Adipocyte (in vitro differentiated cells): ENCODE measurements around the gene ATP10B.

ENCODE experiments used
- DNase-seq: peaks from one replicate; pipeline ENCODE4 v3.0.0-alpha.2; 2015; ENCODE audit warnings: low read depth
- H3K27me3 ChIP-seq: replicated peaks from 2 replicates; pipeline ENCODE4 v1.7.0; 2013; ENCODE audit warnings: mild to moderate bottlenecking, low read length, moderate library complexity; ENCODE audit not compliant: control insufficient read depth, insufficient read depth
- H3K36me3 ChIP-seq: 2 replicates; pipeline ENCODE4 v1.7.0; 2013; ENCODE audit warnings: low read length, mild to moderate bottlenecking, moderate library complexity; ENCODE audit not compliant: control insufficient read depth, insufficient read depth, severe bottlenecking
- H3K4me1 ChIP-seq: 2 replicates; pipeline ENCODE4 v1.7.0; 2013; ENCODE audit warnings: mild to moderate bottlenecking, low read length, moderate library complexity; ENCODE audit not compliant: control insufficient read depth, insufficient read depth
- H3K4me3 ChIP-seq: 2 replicates; pipeline ENCODE4 v1.7.0; 2013; ENCODE audit warnings: mild to moderate bottlenecking, low read length, moderate library complexity
- H3K9ac ChIP-seq: 2 replicates; pipeline ENCODE4 v1.7.0; 2013; ENCODE audit warnings: mild to moderate bottlenecking, low read length, moderate library complexity
- H3K9me3 ChIP-seq: 2 replicates; pipeline ENCODE4 v1.7.0; 2013; ENCODE audit warnings: mild to moderate bottlenecking, low read length, moderate library complexity; ENCODE audit not compliant: control insufficient read depth

The ATP10B gene

DNA sequence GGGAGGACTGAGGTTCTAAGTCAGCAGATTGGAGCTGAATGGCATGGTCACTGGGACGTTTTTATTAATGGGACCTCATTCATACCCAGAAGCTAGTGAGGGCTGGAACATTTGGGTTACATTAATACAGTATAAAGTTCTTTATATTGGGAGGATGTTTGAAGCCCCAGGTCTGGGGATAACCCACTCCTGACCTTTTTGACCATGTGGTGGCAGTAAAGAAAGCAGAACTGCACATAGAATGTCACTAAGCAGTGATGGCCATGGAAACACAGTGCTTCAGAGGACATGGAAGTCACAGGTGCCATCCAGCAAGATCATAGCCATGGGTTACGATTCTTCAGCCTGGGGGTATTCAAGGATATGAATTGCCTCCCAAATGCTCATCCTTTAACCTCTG lies 176.0 kb downstream of the ATP10B start:
- DNase-seq = no peak
- Histone ChIP-seq H3K27me3 (no peaks in the 10 kb centered on the region), H3K36me3 (no peaks in the 10 kb centered on the region), H3K4me3 (no peak overlapping the region), H3K9me3 (no peaks in the 10 kb centered on the region), H3K9ac (no peak overlapping the region), H3K4me1 (no peaks in the 10 kb centered on the region)

GRCh38 chr5:160674901-160675300 lies 177.1 kb downstream of the ATP10B start:
- Histone ChIP-seq H3K4me1 (no peaks in the 10 kb centered on the region), H3K36me3 (no peaks in the 10 kb centered on the region), H3K9ac (no peak overlapping the region), H3K27me3 (no peaks in the 10 kb centered on the region), H3K4me3 (no peak overlapping the region), H3K9me3 (no peaks in the 10 kb centered on the region)
- no peak for DNase-seq

DNA sequence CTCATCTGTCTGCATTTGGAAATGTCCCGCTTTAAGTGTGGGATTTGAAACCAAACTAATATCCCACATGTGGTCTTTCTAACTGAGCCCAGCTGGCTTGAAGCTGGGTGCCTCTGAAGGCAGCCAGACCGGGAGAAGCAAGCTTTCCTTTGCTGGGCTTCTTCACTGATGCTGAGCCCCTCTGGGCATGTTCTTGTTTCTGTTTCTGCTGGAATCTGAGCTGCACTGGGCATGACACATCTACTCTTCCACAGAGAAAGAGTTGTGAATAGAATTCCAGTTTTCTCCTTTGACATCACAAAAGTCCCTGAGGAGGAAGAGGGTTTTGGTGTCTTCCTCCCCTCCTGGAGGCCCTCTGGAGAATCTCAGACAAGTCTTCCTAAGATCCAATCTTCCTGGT lies 179.5 kb downstream of the ATP10B start:
- Histone ChIP-seq H3K27me3 (no peaks in the 10 kb centered on the region), H3K4me3 (no peak overlapping the region), H3K36me3 (no peaks in the 10 kb centered on the region), H3K9ac (no peak overlapping the region), H3K9me3 (no peaks in the 10 kb centered on the region), H3K4me1 (no peaks in the 10 kb centered on the region)
- no peak for DNase-seq

DNA sequence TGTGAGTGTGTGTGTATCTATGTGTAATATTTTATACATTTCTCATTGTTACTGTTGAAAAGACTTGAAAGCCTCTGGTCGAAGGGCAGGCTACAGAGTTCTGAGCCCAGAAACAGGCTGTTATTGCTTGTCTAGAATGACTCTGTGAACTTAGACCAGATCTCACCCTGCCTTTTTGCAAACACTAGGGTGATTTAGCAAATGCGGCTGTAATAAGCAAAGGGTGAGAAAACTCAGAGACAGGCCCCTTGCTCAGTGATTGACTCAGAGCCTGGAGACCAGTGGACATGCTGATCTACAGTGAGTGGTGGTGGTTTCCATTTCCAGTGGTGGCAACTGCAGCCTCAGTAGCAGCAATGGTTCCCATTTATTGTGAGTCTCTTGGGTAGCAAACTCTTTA lies 183.7 kb downstream of the ATP10B start:
- no peaks in the 10 kb centered on the region for H3K36me3 ChIP-seq
- no peaks in the 10 kb centered on the region for H3K9me3 ChIP-seq
- no peak overlapping the region for H3K9ac ChIP-seq
- no peak for DNase-seq
- H3K4me3 ChIP-seq = no peak overlapping the region
- peaks cover 4% of the 10 kb centered on the region for H3K27me3 ChIP-seq
- no peaks in the 10 kb centered on the region for H3K4me1 ChIP-seq

GRCh38 chr5:160667160-160667559 lies 184.9 kb downstream of the ATP10B start:
- H3K27me3 ChIP-seq = peaks cover 4% of the 10 kb centered on the region
- DNase-seq = no peak
- H3K9me3 ChIP-seq = no peaks in the 10 kb centered on the region
- no peaks in the 10 kb centered on the region for H3K4me1 ChIP-seq
- no peak overlapping the region for H3K4me3 ChIP-seq
- H3K36me3 ChIP-seq = no peaks in the 10 kb centered on the region
- H3K9ac ChIP-seq = no peak overlapping the region

DNA sequence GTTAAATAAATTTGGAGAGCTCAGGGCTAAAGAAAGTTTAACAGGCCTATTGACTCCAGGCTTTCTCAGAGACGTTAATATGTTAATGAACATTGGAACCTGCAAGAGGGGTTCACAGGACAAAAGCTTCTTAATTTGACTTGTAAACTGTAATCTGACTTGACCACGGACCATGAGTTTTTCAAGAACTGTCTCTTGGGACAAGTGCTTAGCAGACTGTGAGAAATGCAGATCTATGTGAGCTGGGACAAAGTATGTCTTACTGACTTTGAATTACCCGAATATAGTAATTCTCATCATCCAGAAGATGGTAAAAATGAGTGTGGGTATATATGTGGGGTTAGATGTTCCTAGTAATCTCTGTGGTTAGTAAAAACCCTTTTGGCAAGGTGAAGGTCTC lies 186.6 kb downstream of the ATP10B start:
- no peak for DNase-seq
- Histone ChIP-seq H3K36me3 (no peaks in the 10 kb centered on the region), H3K4me3 (no peak overlapping the region), H3K27me3 (peaks cover 4% of the 10 kb centered on the region), H3K9me3 (no peaks in the 10 kb centered on the region), H3K4me1 (no peaks in the 10 kb centered on the region), H3K9ac (no peak overlapping the region)

GRCh38 chr5:160660132-160660531 lies 191.9 kb downstream of the ATP10B start:
- H3K9ac ChIP-seq = no peak overlapping the region
- H3K27me3 ChIP-seq = no peaks in the 10 kb centered on the region
- no peaks in the 10 kb centered on the region for H3K9me3 ChIP-seq
- no peaks in the 10 kb centered on the region for H3K36me3 ChIP-seq
- H3K4me3 ChIP-seq = no peak overlapping the region
- H3K4me1 ChIP-seq = no peaks in the 10 kb centered on the region
- DNase-seq = no peak

- Histone ChIP-seq H3K9ac (no peak overlapping the region), H3K4me1 (no peaks in the 10 kb centered on the region), H3K27me3 (no peaks in the 10 kb centered on the region), H3K36me3 (no peaks in the 10 kb centered on the region), H3K9me3 (no peaks in the 10 kb centered on the region), H3K4me3 (no peak overlapping the region)
- no peak for DNase-seq
These were observed 194.2 kb downstream of the ATP10B start for GRCh38 chr5:160657622-160658458.

GRCh38 chr5:160657068-160657507 lies 194.9 kb downstream of the ATP10B start:
- Histone ChIP-seq H3K9ac (no peak overlapping the region), H3K4me3 (no peak overlapping the region), H3K9me3 (no peaks in the 10 kb centered on the region), H3K4me1 (no peaks in the 10 kb centered on the region), H3K27me3 (no peaks in the 10 kb centered on the region), H3K36me3 (no peaks in the 10 kb centered on the region)
- DNase-seq = no peak

DNA sequence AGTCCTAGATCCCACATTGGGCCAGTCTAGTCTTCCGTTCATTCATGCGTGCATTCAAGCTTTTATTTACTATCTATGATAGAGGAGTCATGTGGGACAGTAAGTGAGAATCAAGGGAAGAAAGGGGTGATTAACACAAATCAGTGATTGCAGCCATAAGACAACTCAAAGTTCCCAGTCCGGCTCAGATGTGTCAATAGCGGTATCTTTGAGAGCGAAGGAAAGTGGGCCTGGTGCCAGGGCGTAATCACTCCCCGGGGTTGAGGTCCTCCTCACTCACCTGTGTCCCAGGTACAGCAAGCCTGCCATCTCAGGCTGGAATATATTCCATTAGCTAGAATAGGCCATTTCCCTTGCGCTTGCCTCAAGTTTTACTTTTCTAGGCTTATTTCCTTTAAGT lies 196.3 kb downstream of the ATP10B start:
- DNase-seq = no peak
- no peaks in the 10 kb centered on the region for H3K27me3 ChIP-seq
- H3K9me3 ChIP-seq = no peaks in the 10 kb centered on the region
- no peak overlapping the region for H3K9ac ChIP-seq
- H3K4me3 ChIP-seq = no peak overlapping the region
- H3K4me1 ChIP-seq = no peaks in the 10 kb centered on the region
- H3K36me3 ChIP-seq = no peaks in the 10 kb centered on the region

- no peak overlapping the region for H3K4me3 ChIP-seq
These were observed 200.0 kb downstream of the ATP10B start for GRCh38 chr5:160651692-160652645.

More at GRCh38 chr5:160651692-160652645, 200.0 kb downstream of the ATP10B start:
- Histone ChIP-seq H3K4me1 (no peaks in the 10 kb centered on the region), H3K36me3 (no peaks in the 10 kb centered on the region), H3K27me3 (no peaks in the 10 kb centered on the region), H3K9ac (no peak overlapping the region), H3K9me3 (no peaks in the 10 kb centered on the region)
- no peak for DNase-seq
